NK-92 (cell line): Measurements from ENCODE around the gene TTC5.
"Not testable (repeated sequence)": the region's sequence is repeated elsewhere in the genome, so short reads cannot be mapped to it uniquely, and the experiment has no call there.

Experiments
- DNase-seq: peaks from one replicate; lab custom pipeline; 2025; ENCODE audit not compliant: unreplicated experiment; lab: John Stamatoyannopoulos, UW

Gene TTC5

DNA sequence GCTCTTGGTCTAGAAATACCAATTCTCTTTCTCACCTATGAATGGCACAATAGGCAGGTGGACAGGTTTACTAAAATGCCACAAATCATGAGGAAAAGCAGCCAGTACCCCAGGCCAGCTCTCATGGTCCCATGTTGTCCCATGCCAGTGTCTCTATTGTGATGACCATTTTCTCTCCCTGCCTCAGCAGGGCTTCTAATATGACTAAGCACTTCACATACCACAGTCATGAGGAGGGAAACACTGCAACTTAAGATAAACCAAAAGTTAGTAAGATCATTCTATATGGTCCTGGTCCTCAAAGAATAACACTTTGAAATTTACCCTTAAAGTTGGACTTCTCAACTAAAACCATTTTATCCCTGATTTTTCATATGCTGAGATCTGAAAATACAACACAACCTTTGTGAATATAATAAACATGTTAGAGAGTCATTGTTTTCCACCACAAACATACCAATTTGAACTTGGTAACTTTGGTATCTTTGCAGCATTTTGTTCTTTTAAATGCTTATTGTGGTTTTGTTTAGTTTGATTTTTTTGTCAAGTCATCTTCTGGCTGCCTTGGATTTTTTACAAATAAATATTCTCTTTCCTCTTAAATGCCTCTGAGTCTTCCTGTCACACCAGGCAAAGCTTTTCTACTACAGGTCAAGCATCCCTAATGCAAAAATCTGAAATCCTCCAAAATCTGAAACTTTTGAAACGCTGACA, 3.6 kb downstream of the TTC5 start:
- no peak for DNase-seq

DNA sequence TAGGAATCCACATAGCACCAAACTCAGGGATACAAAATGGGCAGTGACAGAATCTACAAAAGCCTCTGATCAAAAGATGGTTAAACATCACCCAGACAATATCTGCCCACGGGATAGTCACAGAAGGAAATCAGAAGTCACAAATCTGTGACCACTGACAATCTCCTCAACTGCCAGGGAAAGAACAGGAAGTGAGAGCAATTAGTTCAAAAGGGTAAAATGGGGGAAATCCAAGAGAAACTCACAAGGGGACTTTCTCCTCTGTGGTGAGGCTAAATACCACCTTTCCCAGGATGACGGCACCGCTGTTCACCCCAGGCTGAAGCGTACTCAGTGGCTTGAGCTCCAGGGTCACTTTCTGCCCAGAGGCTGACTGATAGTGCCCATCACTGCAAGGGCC, 10.7 kb downstream of the TTC5 start:
- no peak for DNase-seq

DNA sequence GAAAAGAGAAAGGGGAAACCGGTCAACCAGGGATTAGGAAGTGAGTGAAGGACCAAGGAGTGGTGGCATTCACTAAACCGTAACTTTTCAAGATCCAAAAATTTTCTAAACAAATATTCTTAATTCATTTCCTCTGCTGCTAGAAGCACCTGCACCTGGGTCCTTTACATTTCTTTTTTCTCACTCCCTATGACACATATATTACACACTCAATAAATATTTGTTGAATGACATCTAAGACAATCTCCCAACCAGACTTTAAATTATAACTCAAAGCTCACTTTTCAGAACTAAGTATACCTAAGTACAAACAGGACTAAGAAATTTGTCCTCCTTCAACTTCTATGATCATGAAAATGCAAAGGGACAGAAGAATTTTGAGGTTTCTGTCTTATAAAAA, 11.1 kb downstream of the TTC5 start:
- DNase-seq, result no peak

DNA sequence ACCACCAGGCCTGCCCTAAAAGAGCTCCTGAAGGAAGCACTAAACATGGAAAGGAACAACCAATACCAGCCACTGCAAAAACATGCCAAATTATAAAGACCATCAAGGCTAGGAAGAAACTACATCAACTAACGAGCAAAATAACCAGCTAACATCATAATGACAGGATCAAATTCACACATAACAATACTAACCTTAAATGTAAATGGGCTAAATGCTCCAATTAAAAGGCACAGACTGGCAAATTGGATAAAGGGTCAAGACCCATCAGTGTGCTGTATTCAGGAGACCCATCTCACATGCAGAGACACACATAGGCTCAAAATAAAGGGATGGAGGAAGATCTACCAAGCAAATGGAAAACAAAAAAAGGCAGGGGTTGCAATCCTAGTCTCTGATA, 23.8 kb downstream of the TTC5 start:
- DNase-seq, result not testable (repeated sequence)

DNA sequence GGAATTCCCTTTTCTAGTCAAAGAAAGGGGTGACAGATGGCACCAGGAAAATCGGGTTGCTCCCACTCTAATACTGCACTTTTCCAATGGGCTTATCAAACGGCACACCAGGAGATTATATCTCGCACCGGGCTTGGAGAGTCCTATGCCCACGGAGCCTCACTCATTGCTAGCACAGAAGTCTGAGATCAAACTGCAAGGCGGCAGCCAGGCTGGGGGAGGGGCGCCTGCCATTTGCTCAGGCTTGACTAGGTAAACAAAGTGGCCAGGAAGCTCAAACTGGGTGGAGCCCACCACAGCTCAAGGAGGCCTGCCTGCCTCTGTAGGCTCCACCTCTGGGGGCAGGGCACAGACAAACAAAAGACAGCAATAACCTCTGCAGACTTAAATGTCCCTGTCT, 25.5 kb downstream of the TTC5 start:
- DNase-seq, result not testable (repeated sequence)

DNA sequence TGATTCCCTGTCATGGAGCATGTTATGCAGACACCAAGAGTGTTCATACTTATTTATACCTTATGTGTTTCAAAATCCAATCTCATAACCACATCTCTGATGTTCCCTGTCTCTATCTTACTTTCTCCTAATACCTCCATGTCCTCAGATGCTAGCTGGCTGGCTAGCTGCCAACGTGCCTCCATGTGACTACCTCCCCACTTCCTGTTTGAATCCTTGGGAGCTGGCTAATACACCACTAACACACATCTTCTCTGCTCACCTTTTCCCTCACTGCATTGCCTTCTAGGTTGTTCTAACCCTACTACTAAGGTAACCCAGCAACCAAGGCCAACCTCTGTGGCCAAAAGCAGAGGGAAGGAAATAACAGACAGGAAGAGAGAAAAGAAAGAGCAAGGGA, 27.3 kb downstream of the TTC5 start:
- DNase-seq, result no peak

DNA sequence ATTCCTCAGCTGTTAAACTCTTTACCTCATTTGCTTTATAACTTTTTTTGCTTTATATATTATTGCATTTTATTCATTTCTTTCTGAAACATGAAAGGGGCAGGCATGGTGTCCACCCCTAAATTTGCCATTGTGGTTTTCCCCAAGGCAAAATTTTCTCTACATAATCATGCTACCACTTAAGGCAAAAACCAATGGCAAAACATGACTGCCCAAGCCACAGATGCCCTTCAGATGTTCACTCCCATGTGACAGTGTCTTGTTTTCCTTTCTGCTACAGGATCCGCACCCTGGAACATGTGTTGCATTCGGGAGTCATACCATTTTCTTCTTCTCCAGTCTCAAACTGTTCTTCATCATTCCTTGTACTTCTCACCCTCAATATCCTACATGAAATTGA, 28.3 kb downstream of the TTC5 start:
- DNase-seq, result no peak

DNA sequence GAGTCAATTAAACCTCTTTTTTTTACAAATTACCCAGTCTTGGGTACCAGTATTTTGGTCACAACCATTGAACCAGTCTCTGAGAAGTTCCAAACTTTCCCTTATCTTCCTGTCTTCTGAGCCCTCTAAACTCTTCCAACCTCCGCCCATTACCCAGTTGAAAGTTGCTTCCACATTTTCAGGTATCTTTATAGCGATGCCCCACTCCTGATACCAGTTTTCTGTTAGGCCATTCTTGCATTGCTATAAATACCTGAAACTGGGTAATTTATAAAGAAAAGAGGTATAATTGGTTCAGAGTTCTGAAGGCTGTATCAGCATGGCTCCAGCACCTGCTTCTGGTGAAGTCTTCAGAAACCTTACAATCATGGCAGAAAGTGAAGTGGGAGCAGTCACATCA, 31.7 kb downstream of the TTC5 start:
- no peak for DNase-seq

DNA sequence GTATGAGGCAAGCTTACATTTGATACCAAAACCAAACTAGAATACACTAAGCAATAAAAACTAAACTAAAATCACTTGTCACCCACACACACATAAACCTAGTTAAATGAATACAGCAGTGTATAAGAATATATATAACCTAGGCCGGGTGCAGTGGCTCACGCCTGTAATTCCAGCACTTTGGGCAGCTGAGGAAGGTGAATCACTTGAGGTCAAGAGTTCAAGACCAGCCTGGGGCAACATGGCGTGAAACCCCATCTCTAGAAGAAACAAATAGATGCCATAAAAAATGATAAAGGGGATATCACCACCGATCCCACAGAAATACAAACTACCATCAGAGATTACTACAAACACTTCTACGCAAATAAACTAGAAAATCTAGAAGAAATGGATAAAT, 41.4 kb downstream of the TTC5 start:
- DNase-seq, result not testable (repeated sequence)

DNA sequence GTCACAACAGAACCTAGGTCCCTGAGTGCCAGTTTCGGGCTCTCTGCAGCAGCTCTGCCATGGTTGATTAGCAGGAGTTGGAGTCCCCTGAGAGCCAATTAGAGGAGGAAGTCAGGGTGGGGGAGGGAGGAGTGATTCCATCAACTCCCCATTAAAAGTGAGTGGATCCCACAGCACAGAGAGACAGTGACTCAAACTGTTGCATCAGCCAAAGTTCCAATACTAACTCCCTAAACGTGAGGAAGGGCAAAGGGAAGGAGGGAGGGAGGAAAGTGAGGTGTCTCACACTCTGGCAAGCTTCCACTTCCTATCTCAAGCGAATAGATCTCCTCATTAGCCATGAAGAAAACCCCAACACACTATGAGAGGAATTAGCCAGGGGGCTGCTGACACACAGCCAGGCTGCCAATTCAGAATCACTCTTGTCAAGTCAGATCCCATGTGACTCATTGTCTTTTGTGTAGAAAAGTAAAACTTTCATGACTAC, 43.1 kb downstream of the TTC5 start:
- no peak for DNase-seq

DNA sequence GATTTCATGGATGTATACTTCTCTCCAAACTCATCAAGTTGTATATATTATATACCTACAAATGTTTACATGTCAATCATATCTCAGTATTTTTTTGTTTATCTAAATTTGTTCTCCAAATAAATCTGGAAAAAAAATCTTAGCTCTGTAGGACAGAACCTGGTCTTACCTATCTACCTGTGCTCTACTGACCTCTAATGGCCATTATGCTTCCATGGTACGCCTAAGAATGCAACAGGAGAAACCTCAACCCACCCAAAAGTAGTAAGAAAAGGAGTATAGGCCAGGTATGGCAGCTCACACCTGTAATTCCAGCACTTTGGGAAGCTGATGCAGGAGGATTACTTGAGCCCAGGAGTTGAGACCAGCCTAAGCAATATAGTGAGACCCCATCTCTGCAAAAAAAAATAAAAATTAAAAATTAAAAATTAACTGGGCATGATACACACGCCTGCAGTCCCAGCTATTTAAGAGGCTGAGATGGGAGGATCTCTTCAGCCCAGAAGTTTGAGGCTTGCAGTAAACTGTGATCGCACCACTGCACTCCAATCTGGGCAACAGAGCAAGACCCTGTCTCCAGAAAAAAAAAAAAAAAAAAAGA, 58.0 kb downstream of the TTC5 start:
- no peak for DNase-seq
